ENCODE results near the gene SYS1.

Gene SYS1

GRCh38 chr20:45362804-45363610 is at the start of gene SYS1:
Gene SYS1 (plus strand): TSS chr20:45363156. CDS start chr20:45363532, 376 bp downstream.
- peak; percentile 99 for DNase-seq (ENCODE audit: low spot score)

DNA sequence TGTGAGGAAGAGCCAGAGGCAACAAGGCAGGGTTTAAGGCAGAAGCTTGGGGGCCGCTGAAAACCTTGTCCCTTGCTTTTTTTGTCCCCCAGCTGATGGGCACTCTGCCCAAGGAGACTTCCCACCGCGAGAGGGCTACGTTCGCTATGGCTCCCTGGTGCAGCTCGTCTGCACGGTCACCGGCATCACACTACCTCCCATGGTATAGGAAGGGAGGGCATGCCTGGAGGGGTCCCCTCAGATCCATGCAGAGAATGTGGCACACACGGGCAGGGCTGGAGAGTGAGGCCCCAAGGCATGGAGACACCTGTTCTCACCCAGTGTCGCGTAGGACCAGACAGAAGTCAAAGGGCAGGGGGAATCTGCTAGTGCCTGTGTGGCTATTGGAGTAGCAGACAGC is 49.0 kb upstream of the SYS1 start:
- DNase-seq (ENCODE audit: low spot score) = no peak

GRCh38 chr20:45315672-45316071 is 47.3 kb upstream of the SYS1 start:
- no peak for DNase-seq (ENCODE audit: low spot score)

- no peak for DNase-seq (ENCODE audit: low spot score)
Observed at GRCh38 chr20:45316150-45317080, 46.5 kb upstream of the SYS1 start.

DNA sequence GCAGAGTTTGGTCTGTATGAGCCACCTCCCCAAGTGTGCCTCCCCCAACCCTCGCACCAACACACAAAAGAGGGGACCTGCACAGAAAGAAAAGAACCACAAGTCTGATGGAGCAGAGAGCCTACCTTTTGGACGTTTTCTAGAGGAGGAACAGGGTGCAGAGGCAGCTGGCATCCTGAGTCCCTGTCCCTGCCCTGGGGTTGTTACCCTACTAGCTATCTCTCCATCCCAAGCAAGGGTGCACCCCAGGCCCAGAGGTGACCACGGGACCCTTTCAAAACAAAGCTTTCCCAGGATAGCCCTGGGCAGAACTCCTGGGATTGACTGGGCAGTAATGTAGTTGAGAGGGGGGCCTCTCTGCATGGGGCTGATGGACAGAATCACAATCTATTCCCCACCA is 45.1 kb upstream of the SYS1 start:
- no peak for DNase-seq (ENCODE audit: low spot score)

GRCh38 chr20:45318386-45318939 is 44.5 kb upstream of the SYS1 start:
- DNase-seq (ENCODE audit: low spot score) = no peak

- DNase-seq (ENCODE audit: low spot score) = no peak
Observed at GRCh38 chr20:45318948-45319347, 44.0 kb upstream of the SYS1 start.

DNA sequence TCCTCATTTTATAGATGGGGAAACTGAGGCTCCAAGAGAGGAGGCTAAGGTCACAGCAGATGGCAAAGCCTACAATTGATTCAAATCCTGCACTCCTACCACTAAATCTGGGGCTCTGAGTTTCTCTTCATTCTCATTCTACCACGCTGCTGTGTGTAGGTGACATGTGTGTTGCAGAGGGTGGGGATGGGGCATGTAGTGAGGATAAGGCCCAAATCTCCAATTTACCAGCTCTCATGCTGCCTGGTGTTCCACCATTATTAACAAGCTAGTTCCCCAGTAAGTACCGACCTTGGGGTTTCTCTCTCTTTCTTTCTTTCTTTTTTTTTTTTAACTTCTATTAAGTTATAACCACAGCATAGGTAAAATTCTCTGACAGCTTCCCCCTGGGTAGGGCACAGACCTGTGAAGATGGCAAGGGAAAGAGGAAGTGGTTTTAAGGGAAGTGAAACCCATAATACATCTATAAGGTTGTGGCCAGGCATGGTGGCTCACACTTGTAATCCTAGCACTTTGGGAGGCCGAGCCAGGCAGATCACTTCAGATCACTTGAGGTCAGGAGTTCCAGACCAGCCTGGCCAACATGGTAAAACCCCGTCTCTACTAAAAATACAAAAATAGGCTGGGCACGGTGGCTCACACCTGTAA is 41.9 kb upstream of the SYS1 start:
- DNase-seq (ENCODE audit: low spot score) = peak; percentile 21

GRCh38 chr20:45322952-45323383 is 40.0 kb upstream of the SYS1 start:
- peak; percentile 7 for DNase-seq (ENCODE audit: low spot score)

- DNase-seq (ENCODE audit: low spot score) = no peak
Observed at GRCh38 chr20:45323731-45324130, 39.2 kb upstream of the SYS1 start.

- no peak for DNase-seq (ENCODE audit: low spot score)
Observed at GRCh38 chr20:45325371-45325770, 37.6 kb upstream of the SYS1 start.

DNA sequence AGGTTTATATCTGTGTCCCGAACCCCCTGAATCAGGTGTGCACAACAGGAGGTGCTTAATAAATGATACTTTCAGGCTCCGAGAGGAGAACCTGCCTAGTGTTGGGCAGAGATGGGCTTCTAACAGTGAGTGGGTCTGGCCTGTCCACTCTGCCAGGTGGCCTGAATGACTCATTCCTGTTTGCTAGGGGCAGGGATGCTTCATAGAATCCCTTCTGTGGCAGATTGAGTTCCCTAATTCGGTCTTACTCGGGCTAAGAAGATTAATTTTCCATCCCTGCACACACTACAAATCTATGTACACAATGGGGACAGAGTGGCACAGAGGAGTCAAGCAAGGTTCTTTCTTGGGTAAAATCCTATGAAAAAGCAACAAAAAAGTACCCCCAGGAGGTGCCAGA is 34.5 kb upstream of the SYS1 start:
- DNase-seq (ENCODE audit: low spot score) = no peak

DNA sequence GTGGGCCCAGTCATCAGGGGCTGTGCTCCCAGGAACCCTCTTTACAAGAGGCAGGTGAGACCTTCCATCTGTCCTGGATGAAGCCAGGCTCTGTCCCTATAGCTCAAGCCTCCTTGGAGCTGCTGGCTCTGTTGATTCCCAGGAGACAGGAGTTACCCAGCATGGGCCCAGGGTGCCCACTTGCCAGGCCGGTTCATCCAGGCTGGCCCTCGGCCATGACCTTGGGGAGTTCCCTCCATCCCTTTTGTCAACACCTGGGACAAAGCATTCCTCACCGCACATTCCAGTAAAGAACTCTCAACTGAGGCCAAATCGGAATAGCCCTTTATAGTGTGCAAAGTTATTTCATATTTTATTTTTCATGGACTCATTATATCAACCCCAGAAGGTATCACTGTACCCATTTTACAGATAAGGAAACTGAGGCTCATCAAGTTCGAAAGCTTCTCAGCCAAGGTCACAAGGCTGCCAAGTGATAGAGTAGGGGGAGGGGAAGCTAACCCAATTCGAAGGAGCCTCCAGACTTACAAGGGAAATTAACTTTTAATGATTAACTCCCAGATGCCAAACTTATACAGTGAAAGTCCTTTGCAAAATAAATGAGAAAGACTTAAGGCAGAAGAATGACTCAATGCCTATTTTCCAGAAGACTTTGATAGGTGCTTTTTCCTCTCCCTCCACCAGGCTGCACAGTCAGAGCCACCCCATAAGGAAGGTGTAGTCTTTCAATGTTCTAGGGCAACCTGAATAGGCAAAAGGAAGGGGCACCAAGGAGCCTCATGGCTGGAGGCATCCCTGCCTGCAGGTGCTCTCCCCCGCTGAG is 33.2 kb upstream of the SYS1 start:
- no peak for DNase-seq (ENCODE audit: low spot score)

GRCh38 chr20:45330476-45330875 is 32.5 kb upstream of the SYS1 start:
- no peak for DNase-seq (ENCODE audit: low spot score)

GRCh38 chr20:45336530-45337366 is 26.2 kb upstream of the SYS1 start:
- no peak for DNase-seq (ENCODE audit: low spot score)

DNA sequence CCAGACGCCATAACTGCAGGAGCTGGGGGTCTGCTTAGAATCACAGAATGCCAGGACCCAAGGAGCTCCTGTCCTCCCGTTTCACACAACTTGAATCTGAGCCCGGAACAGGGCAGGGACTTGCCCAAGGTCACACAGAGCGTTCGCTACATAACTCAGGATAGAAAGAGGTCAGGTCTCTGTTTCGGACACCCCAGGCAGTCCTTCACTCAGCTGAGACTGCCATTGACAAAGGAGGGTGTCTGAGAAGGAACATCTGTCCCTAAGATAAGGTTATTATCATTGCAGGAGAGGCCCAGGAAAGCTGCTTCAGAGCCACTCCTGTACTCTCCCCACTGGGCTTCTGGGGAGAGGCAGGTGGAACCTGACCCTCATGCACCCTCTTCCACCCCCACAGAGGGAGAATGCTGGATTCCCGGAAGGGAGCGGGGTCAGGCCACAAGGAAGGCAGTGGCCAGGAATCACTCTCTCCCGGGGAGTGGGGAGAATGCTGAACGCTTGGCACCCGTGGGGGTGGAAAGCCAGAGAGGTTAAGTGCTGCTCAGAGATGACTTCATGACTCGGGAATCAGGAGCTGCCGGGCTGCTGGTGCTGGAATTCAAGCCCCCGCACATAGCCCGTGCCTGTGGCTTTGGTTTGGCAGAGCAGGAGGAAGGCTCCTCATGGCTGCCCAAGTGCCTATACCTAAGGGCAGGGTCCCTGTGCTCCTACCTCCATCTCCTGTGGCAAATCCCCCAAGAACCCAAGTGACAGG is 25.4 kb upstream of the SYS1 start:
- DNase-seq (ENCODE audit: low spot score) = no peak

- no peak for DNase-seq (ENCODE audit: low spot score)
Observed at GRCh38 chr20:45338121-45339030, 24.6 kb upstream of the SYS1 start.

DNA sequence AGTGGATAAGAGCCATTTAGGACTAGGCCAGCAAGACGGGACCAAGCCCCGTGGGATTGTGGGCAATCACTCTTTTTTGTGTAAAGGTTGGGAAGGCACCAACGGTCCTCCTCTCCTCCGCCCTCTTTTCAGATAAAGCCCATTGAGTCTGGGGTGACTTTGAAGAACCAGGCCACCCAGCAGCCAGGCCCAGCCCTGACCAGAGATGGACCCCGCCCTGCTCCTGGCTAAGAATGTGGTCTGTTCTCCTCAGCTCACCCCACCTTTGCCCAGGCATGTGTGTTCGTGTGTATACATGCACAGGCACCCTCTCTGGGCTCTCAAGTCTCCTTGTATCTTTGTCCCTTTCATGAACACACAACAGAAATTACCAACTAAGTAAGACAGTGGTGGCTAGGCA is 23.9 kb upstream of the SYS1 start:
- DNase-seq (ENCODE audit: low spot score) = no peak

GRCh38 chr20:45339799-45340198 is 23.2 kb upstream of the SYS1 start:
- no peak for DNase-seq (ENCODE audit: low spot score)

All from CD4-positive, alpha-beta T cell treated with Interleukin-2 at 100 ng/mL for 4 hours (primary cell).